A549 (cell line): ENCODE results near the gene SRC. TPM values are rescaled to one million over a fixed set of nuclear protein-coding genes. Genes with fewer than 3 reads are reported as not detected.

Experiments
- ATAC-seq, 2 experiments: fragments of 200-7000 bp in 1 of 2; fragments of >200 bp in 1 of 2; cut with Nextera tagmentation in 1 of 2; cut with Tn5 transposase in 1 of 2; 3 replicates each; pipeline versions ENCODE4 v1.8.0 to v1.9.1; 2018 to 2020; ENCODE audit warnings: mild to moderate bottlenecking in 1 of 2, moderate library complexity in 1 of 2
- CTCF ChIA-PET: fragments of 300-600 bp; sonication (Branson Sonifier 250); formaldehyde crosslinking; extraction: SDS; loops from one replicate; lab custom pipeline; 2021; ENCODE audit warnings: antibody characterized with exemption, inconsistent platforms; lab: Yijun Ruan, JAX
- POLR2A ChIA-PET: fragments of 350-600 bp; formaldehyde crosslinking; extraction: SDS; loops from one replicate; lab custom pipeline; 2021; ENCODE audit warnings: antibody characterized with exemption, inconsistent platforms; lab: Yijun Ruan, JAX
- DNase-seq, 2 experiments: peaks; one replicate each; pipeline versions ENCODE4 v3.0.0 to v3.0.0-alpha.2; 2011 to 2016; ENCODE audit warnings: low read depth in 1 of 2, low spot score in 1 of 2
- FAIRE-seq: peaks from 2 replicates; lab custom pipeline; 2011; peaks lifted over from hg19 to GRCh38; lab: Jason Lieb, UNC
- H3K27ac ChIP-seq, 2 experiments: fragments of >200 bp; sonication (Bioruptor Twin); formaldehyde crosslinking; 3 replicates each; pipeline ENCODE4 v1.5.1; 2016 to 2017
- H3K4me1 ChIP-seq: fragments of >200 bp; sonication (Bioruptor Twin); formaldehyde crosslinking; 3 replicates; pipeline ENCODE4 v1.6.1; 2016
- H3K4me2 ChIP-seq: fragments of >200 bp; sonication (Bioruptor Twin); formaldehyde crosslinking; 3 replicates; pipeline ENCODE4 v1.6.1; 2016
- H3K4me3 ChIP-seq: fragments of >200 bp; sonication (Bioruptor Twin); formaldehyde crosslinking; 3 replicates; pipeline ENCODE4 v1.5.1; 2016
- H3K9me3 ChIP-seq: fragments of >200 bp; sonication (Bioruptor Twin); formaldehyde crosslinking; 3 replicates; pipeline ENCODE4 v1.6.1; 2016
- BCL3 ChIP-seq: fragments of >200 bp; sonication (Bioruptor Twin); formaldehyde crosslinking; IDR thresholded peaks from 3 replicates; pipeline ENCODE4 v1.6.1; 2016
- BHLHE40 ChIP-seq: IDR thresholded peaks from 2 replicates; pipeline ENCODE4 v1.6.1; 2012; ENCODE audit warnings: low read depth, low read length, inconsistent platforms
- CHD2 ChIP-seq: fragments of 150-350 bp; IDR thresholded peaks from 2 replicates; pipeline ENCODE4 v1.6.1; 2014; ENCODE audit warnings: low read length; ENCODE audit not compliant: partially characterized antibody
- CTCF ChIP-seq: fragments of >200 bp; sonication (Bioruptor Twin); formaldehyde crosslinking; IDR thresholded peaks from 3 replicates; pipeline ENCODE4 v1.5.1; 2016
- EP300 ChIP-seq, 2 experiments: fragments of >200 bp; sonication (Bioruptor Twin); formaldehyde crosslinking; IDR thresholded peaks; 2 replicates in 1 of 2; 3 replicates in 1 of 2; pipeline ENCODE4 v1.6.1; 2016 to 2017
- FOXS1 ChIP-seq: fragments of 250-450 bp; sonication (Bioruptor Pico); IDR thresholded peaks from 2 replicates; pipeline ENCODE4 v1.5.0; 2020; ENCODE audit warnings: mild to moderate bottlenecking, moderate library complexity
- GATA3 ChIP-seq: IDR thresholded peaks from 2 replicates; pipeline ENCODE4 v1.6.1; 2012; ENCODE audit warnings: borderline replicate concordance
- HDAC2 ChIP-seq: fragments of 200-600 bp; sonication (generic); IDR thresholded peaks from 2 replicates; pipeline ENCODE4 v1.6.1; 2016
- HES2 ChIP-seq: fragments of >200 bp; sonication (Bioruptor Twin); formaldehyde crosslinking; IDR thresholded peaks from 2 replicates; pipeline ENCODE4 v1.6.1; 2016
- HOXA7 ChIP-seq: fragments of 250-450 bp; sonication (Bioruptor Pico); IDR thresholded peaks from 2 replicates; pipeline ENCODE4 v1.5.0; 2020; ENCODE audit warnings: mild to moderate bottlenecking, moderate library complexity
- HOXB13 ChIP-seq: fragments of 250-450 bp; sonication (Bioruptor Pico); IDR thresholded peaks from 2 replicates; pipeline ENCODE4 v1.5.0; 2020; ENCODE audit warnings: low read depth, mild to moderate bottlenecking, moderate library complexity
- JUNB ChIP-seq: fragments of >200 bp; sonication (Bioruptor Twin); formaldehyde crosslinking; IDR thresholded peaks from 2 replicates; pipeline ENCODE4 v1.6.1; 2016
- MAFK ChIP-seq: fragments of 450-650 bp; IDR thresholded peaks from 2 replicates; pipeline ENCODE4 v1.6.1; 2014; ENCODE audit not compliant: partially characterized antibody
- NR3C1 ChIP-seq: fragments of >200 bp; sonication (Bioruptor Twin); formaldehyde crosslinking; IDR thresholded peaks from 3 replicates; pipeline ENCODE4 v1.6.1; 2017
- POLR2AphosphoS2 ChIP-seq: conservative IDR thresholded peaks from 2 replicates; pipeline ENCODE4 v1.6.1; 2012; ENCODE audit warnings: low read length, improper control_type of control experiment, inconsistent platforms
- RAD21 ChIP-seq, 2 experiments: fragments of >200 bp in 1 of 2; sonication (Bioruptor Twin) in 1 of 2; formaldehyde crosslinking in 1 of 2; IDR thresholded peaks in 1 of 2; conservative IDR thresholded peaks in 1 of 2; 2 replicates in 1 of 2; 3 replicates in 1 of 2; pipeline ENCODE4 v1.6.1; 2012 to 2018; ENCODE audit warnings: inconsistent platforms in 1 of 2
- SMC3 ChIP-seq: fragments of >200 bp; sonication (Bioruptor Twin); formaldehyde crosslinking; IDR thresholded peaks from 3 replicates; pipeline ENCODE4 v1.6.1; 2018; ENCODE audit warnings: inconsistent platforms
- SREBF2 ChIP-seq: fragments of 450-650 bp; IDR thresholded peaks from 2 replicates; pipeline ENCODE4 v1.6.1; 2014; ENCODE audit warnings: mild to moderate bottlenecking, moderate library complexity
- ZC3H11A ChIP-seq: fragments of 450-650 bp; IDR thresholded peaks from 2 replicates; pipeline ENCODE4 v1.6.1; 2014; ENCODE audit warnings: antibody characterized with exemption, mild to moderate bottlenecking
- ZFP36 ChIP-seq: fragments of 450-650 bp; IDR thresholded peaks from 2 replicates; pipeline ENCODE4 v1.6.1; 2014; ENCODE audit warnings: borderline replicate concordance; ENCODE audit not compliant: partially characterized antibody
- ZNF302 ChIP-seq: fragments of 250-450 bp; sonication (Bioruptor Pico); IDR thresholded peaks from 2 replicates; pipeline ENCODE4 v1.9.0; 2021; ENCODE audit warnings: inconsistent platforms, mild to moderate bottlenecking, moderate library complexity
- ZSCAN20 ChIP-seq: fragments of 250-450 bp; sonication (Bioruptor Pico); IDR thresholded peaks from 2 replicates; pipeline ENCODE4 v1.8.0; 2022; ENCODE audit warnings: mild to moderate bottlenecking, moderate library complexity
- WGBS: methylation state at CpG from one replicate; pipeline ENCODE4 v1.1.6; 2017; ENCODE audit errors: missing lambda C conversion rate; 5-methylcytosine and 5-hydroxymethylcytosine counted together
- polyA plus RNA-seq, 4 experiments: library from polyadenylated mRNA; depleted of rRNA in 3 of 4; stranded (reverse); fragments of >200 nt; fragmentation: RNase III in 1 of 4; extraction: RNeasy Plus Mini Kit Qiagen cat#74134 plus additional on column Dnase treatment in 1 of 4; gene quantifications; 2 replicates in 3 of 4; 3 replicates in 1 of 4; pipeline ENCODE4 v1.2.3, GENCODE V29; 2011 to 2017
- TF ChIP-seq, protein P1 (sequence below): IDR thresholded peaks from 2 replicates; pipeline ENCODE4 v1.6.1; 2012
- TF ChIP-seq, protein P2 (sequence below): IDR thresholded peaks from 2 replicates; pipeline ENCODE4 v1.6.1; 2012; ENCODE audit warnings: low read depth, borderline replicate concordance
- TF ChIP-seq, protein P3 (sequence below): fragments of 150-350 bp; IDR thresholded peaks from 2 replicates; pipeline ENCODE4 v1.6.1; 2014; ENCODE audit warnings: low read depth, mild to moderate bottlenecking, low read length
- TF ChIP-seq, protein P4 (sequence below): IDR thresholded peaks from 2 replicates; pipeline ENCODE4 v1.6.1; 2012

The SRC gene
- polyA plus RNA-seq, 2 of the 4 experiments (the other 2 are of a cell fraction): 139 to 154 TPM

DNA sequence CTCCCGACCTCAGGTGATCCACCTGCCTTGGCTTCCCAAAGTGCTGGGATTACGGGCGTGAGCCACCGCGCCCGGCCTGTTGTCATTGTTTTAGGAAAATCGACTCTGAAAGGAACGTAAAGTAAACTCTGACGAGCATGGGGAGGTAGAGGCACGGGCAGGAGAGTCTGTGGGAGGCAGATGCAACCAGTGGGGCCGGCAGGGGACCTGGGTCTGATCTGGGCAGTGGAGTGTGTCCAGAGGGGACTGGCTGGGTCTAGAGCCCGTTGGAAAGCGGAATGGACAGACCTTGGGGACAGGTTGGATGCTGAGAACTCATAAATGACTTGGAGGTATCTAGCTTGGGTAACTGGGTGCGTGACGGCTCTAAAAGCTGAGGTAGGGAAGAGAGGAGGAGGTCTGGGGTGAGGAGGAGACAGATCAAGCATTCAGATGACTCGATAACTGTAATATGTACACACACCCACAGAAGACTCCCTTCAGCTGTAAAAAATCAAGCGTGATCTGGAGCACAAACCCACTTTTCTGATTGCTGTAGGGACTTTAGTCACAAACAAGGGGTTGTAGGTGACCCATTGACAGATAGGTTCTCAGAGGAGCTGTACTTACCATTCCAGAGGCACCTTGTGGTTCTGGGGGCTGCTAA lies 34.1 kb upstream of the SRC start:
- Histone ChIP-seq H3K9me3 (no peaks in the 10 kb centered on the region), H3K4me1 (no peaks in the 10 kb centered on the region; the same call in 2 of the 3 replicates), H3K27ac (no peak overlapping the region), H3K4me2 (no peak overlapping the region), H3K4me3 (no peak overlapping the region)
- FAIRE-seq (no peak), DNase-seq (no peak), ATAC-seq (no peak)
- WGBS: 92% methylated on average over 17 of the region's 17 CpGs
- no peak for TF ChIP-seq FOXS1 (CRISPR knock-in tag)
- TF ChIP-seq SMC3: no peak
- no peak for TF ChIP-seq HOXA7
- TF ChIP-seq, protein P1, sequence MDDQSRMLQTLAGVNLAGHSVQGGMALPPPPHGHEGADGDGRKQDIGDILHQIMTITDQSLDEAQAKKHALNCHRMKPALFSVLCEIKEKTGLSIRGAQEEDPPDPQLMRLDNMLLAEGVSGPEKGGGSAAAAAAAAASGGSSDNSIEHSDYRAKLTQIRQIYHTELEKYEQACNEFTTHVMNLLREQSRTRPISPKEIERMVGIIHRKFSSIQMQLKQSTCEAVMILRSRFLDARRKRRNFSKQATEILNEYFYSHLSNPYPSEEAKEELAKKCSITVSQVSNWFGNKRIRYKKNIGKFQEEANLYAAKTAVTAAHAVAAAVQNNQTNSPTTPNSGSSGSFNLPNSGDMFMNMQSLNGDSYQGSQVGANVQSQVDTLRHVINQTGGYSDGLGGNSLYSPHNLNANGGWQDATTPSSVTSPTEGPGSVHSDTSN: no peak
- TF ChIP-seq HDAC2: no peak
- no peak for TF ChIP-seq GATA3
- no peak for TF ChIP-seq EP300 (IDR thresholded peaks at IDR 0.05)
- TF ChIP-seq POLR2AphosphoS2: no peak
- no peak for TF ChIP-seq SREBF2
- no peak for TF ChIP-seq CTCF
- no peak for TF ChIP-seq MAFK
- TF ChIP-seq ZNF302 (CRISPR knock-in tag): no peak
- TF ChIP-seq ZC3H11A: no peak
- CTCF ChIA-PET: interaction anchor here (1.1 to 2.4 kb wide), 5 partner anchors 9 to 222 kb away, joined by 3 to 5 read pairs (median 4); no protein-coding TSS in a partner anchor
- POLR2A ChIA-PET: interaction anchor here (0.7 kb wide), 1 partner anchor 20 kb away, joined by 3 read pairs; no protein-coding TSS in a partner anchor

DNA sequence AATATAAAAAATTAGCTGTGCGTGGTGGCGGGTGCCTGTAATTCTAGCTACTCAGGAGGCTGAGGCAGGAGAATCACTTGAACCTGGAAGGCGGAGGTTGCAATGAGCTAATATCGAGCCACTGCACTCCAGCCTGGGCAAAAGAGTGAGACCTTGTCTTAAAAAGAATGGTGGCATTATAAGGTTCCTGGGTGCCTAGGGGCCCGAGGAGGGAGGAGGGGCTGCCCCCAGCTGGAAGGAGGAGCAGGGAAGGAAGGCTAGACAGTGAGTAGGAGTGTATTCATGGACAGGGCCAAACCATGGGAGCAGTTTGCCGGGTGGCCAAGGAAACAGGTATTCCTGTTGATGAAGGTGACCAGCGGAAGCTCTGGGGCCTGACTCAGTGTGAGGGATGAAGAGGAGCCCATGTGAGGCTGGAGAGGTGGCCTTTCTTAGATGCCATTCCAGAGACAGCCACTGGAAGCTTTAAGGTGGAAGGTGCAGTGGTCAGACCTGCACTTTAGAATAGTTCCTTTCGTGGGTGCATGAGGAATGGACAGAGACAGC lies 32.3 kb upstream of the SRC start:
- WGBS: 93% methylated on average over 8 of the region's 8 CpGs
- Histone ChIP-seq H3K9me3 (no peaks in the 10 kb centered on the region), H3K4me2 (no peak overlapping the region), H3K4me1 (no peaks in the 10 kb centered on the region; the same call in 2 of the 3 replicates), H3K4me3 (no peak overlapping the region), H3K27ac (no peak overlapping the region)
- FAIRE-seq (no peak), DNase-seq (no peak), ATAC-seq (peak in 1 of 2 experiments; percentile 33; a peak in 2 of 6 replicates)
- TF ChIP-seq NR3C1 (no peak), BCL3 (no peak), RAD21 (conservative IDR thresholded peaks at IDR 0.05 in 1 of 2, IDR thresholded peaks at IDR 0.05 in 1 of 2) (no peak), BHLHE40 (no peak)
- TF ChIP-seq, protein P2, sequence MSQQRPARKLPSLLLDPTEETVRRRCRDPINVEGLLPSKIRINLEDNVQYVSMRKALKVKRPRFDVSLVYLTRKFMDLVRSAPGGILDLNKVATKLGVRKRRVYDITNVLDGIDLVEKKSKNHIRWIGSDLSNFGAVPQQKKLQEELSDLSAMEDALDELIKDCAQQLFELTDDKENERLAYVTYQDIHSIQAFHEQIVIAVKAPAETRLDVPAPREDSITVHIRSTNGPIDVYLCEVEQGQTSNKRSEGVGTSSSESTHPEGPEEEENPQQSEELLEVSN: no peak
- ChIA-PET CTCF (interaction anchor here (0.6 to 2.4 kb wide), 4 partner anchors 10 to 44 kb away, joined by 3 to 5 read pairs (median 4); no protein-coding TSS in a partner anchor), POLR2A (no interaction called here)

- Histone ChIP-seq H3K9me3 (no peaks in the 10 kb centered on the region), H3K4me1 (no peaks in the 10 kb centered on the region; the same call in 2 of the 3 replicates), H3K4me3 (no peak overlapping the region), H3K27ac (peak overlapping the region in 1 of 2 experiments; percentile 39; a peak in 1 of 6 replicates), H3K4me2 (no peak overlapping the region)
- no peak for FAIRE-seq
- POLR2A ChIA-PET: no interaction called here
- no peak for ATAC-seq
- 94% methylated on average over 4 of the region's 4 CpGs for WGBS
- DNase-seq: no peak
- CTCF ChIA-PET: interaction anchor here (1.4 to 2.4 kb wide), 2 partner anchors 11 to 12 kb away, joined by 5 read pairs; no protein-coding TSS in a partner anchor
- TF ChIP-seq ZSCAN20 (CRISPR knock-in tag): no peak
- no peak for TF ChIP-seq MAFK
- TF ChIP-seq, protein P3, sequence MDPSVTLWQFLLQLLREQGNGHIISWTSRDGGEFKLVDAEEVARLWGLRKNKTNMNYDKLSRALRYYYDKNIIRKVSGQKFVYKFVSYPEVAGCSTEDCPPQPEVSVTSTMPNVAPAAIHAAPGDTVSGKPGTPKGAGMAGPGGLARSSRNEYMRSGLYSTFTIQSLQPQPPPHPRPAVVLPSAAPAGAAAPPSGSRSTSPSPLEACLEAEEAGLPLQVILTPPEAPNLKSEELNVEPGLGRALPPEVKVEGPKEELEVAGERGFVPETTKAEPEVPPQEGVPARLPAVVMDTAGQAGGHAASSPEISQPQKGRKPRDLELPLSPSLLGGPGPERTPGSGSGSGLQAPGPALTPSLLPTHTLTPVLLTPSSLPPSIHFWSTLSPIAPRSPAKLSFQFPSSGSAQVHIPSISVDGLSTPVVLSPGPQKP: no peak
- no peak for TF ChIP-seq BCL3
- no peak for TF ChIP-seq ZFP36
- TF ChIP-seq, protein P4, sequence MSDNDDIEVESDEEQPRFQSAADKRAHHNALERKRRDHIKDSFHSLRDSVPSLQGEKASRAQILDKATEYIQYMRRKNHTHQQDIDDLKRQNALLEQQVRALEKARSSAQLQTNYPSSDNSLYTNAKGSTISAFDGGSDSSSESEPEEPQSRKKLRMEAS: no peak
- no peak for TF ChIP-seq HOXB13 (CRISPR knock-in tag)
- TF ChIP-seq HES2: no peak
- no peak for TF ChIP-seq HOXA7
- no peak for TF ChIP-seq NR3C1
- no peak for TF ChIP-seq JUNB
- TF ChIP-seq CHD2: no peak
Measured at GRCh38 chr20:37314099-37314498, 31.8 kb upstream of the SRC start.
